K562 (cell line): ENCODE data around the gene MRPL55.

Source experiments
- FOXO4 ChIP-seq: fragments of 450-650 bp; formaldehyde crosslinking; IDR thresholded peaks from 2 replicates; pipeline ENCODE4 v1.4.0; 2020; ENCODE audit warnings: mild to moderate bottlenecking, moderate library complexity
- MAFK ChIP-seq: IDR thresholded peaks from 2 replicates; pipeline ENCODE4 v1.6.1; 2011; ENCODE audit warnings: low read length, improper control_type of control experiment
- PCBP2 ChIP-seq: fragments of 200-400 bp; formaldehyde crosslinking; IDR thresholded peaks from 2 replicates; pipeline ENCODE4 v1.6.1; 2018; ENCODE audit warnings: low read length, low read depth, mild to moderate bottlenecking, moderate library complexity; ENCODE audit not compliant: poor library complexity, severe bottlenecking
- PRMT5 ChIP-seq: sonication (generic); formaldehyde crosslinking; IDR thresholded peaks from 2 replicates; pipeline ENCODE4 v1.5.0; 2020; ENCODE audit warnings: missing genetic modification reagents
- SMC3 ChIP-seq: conservative IDR thresholded peaks from 2 replicates; pipeline ENCODE4 v1.6.1; 2011; ENCODE audit warnings: low read depth, low read length, improper control_type of control experiment; ENCODE audit not compliant: insufficient read depth
- XRCC4 ChIP-seq: IDR thresholded peaks from one replicate; pipeline ENCODE4 v1.6.1; 2011; ENCODE audit not compliant: insufficient read depth, insufficient read length; ENCODE audit errors: extremely low read depth

GRCh38 chr1:228148196-228148861 is 39.2 kb upstream of the MRPL55 start:
- TF ChIP-seq PCBP2 (no peak), FOXO4 (CRISPR knock-in tag) (no peak), XRCC4 (no peak), SMC3 (no peak), MAFK (no peak), PRMT5 (CRISPR knock-in tag) (no peak)
